AG04450 (cell line): ENCODE data around the gene FZD2. TPM values are rescaled to one million over a fixed set of nuclear protein-coding genes. Genes with fewer than 3 reads are reported as not detected.

Source experiments
- CTCF ChIA-PET: fragments of 300-600, 350-600 bp; formaldehyde crosslinking; extraction: SDS; loops from one replicate; lab custom pipeline; 2022; ENCODE audit warnings: antibody characterized with exemption, inconsistent platforms; lab: Charles Lee
- POLR2A ChIA-PET: fragments of 350-600 bp; formaldehyde crosslinking; extraction: SDS; loops from one replicate; lab custom pipeline; 2021; ENCODE audit warnings: antibody characterized with exemption, inconsistent platforms; lab: Yijun Ruan, JAX
- DNase-seq: peaks from one replicate; pipeline ENCODE4 v3.0.0-alpha.2; 2011; ENCODE audit warnings: low read depth, low spot score
- H3K27ac ChIP-seq: one replicate; pipeline ENCODE4 v1.5.1; 2012; ENCODE audit warnings: low read depth, low read length, control low read depth
- H3K27me3 ChIP-seq: one replicate; pipeline ENCODE4 v1.6.0; 2012; ENCODE audit warnings: low read length; ENCODE audit not compliant: control insufficient read depth, insufficient read depth
- H3K4me3 ChIP-seq: 2 replicates; pipeline ENCODE4 v1.5.1; 2011; ENCODE audit warnings: mild to moderate bottlenecking, low read depth, low read length, control low read depth
- H3K9me3 ChIP-seq: 2 replicates; pipeline ENCODE4 v1.5.1; 2012; ENCODE audit warnings: low read length; ENCODE audit not compliant: control insufficient read depth, insufficient read depth
- CTCF ChIP-seq: IDR thresholded peaks from 2 replicates; pipeline ENCODE4 v1.5.1; 2011; ENCODE audit warnings: low read depth, low read length, control low read depth, inconsistent platforms
- polyA plus RNA-seq: library from polyadenylated mRNA; depleted of rRNA; stranded (reverse); fragments of >200 nt; gene quantifications from 2 replicates; pipeline ENCODE4 v1.2.3, GENCODE V29; 2011

The FZD2 gene
- polyA plus RNA-seq, 1 experiment, result 49.4 TPM

DNA sequence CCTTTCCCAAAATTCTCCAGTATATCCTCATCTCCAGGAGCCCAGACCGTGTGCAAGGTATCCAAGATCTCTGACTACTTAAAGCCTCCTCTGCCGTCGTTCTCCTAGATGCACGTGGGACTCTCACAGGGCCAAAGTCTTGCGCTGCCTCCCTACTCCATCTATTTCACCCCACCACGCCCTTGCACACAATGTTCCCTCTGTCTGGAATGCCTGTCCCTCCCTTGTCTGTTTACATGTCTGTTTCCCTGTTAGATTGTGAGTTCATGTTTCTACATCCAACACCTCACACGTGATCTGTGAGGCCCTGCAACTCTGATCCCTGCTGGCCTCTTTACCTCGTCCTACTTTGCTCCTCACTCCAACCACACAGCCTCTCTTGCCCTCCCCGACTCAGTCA lies 4.9 kb upstream of the FZD2 start:
- no peak for TF ChIP-seq CTCF
- Histone ChIP-seq H3K27me3 (no peaks in the 10 kb centered on the region), H3K9me3 (no peaks in the 10 kb centered on the region), H3K4me3 (no peak overlapping the region), H3K27ac (peak overlapping the region; percentile 21)
- ChIA-PET POLR2A (no interaction called here), CTCF (interaction anchor here (3.6 kb wide), 1 partner anchor 19 kb away, joined by 29 read pairs; no protein-coding TSS in a partner anchor)
- DNase-seq, result no peak

DNA sequence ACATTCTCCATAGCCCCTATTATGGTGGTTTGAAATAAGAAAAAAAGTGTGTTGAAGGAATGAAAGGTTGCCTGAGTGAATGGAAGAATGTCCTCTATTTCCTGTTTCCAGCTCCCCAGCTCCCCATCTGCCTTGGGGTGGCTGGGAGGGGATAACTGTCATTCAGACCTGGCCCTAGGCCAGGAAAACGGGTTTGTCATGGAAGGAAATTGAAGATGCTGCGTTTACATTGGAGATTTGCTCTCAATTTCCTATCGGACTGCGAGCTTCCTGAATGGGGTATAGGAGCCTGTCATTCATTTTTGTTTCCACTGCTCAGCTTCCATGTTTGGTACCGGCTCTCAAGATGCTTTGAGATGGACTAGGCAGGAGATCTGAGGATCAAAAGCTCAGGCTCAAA lies 2.2 kb upstream of the FZD2 start:
- DNase-seq, result no peak
- ChIA-PET POLR2A (interaction anchor here (4.8 kb wide), 1 partner anchor 10 kb away, joined by 143 read pairs; no protein-coding TSS in a partner anchor), CTCF (interaction anchor here (3.6 kb wide), 1 partner anchor 22 kb away, joined by 29 read pairs; no protein-coding TSS in a partner anchor)
- Histone ChIP-seq H3K4me3 (0 out of 2 replicates have a peak overlapping the region, but pooled peaks have one; percentile 3), H3K27me3 (no peaks in the 10 kb centered on the region), H3K27ac (peak overlapping the region; percentile 52), H3K9me3 (peaks cover 12% of the 10 kb centered on the region; the same call in 1 of the 2 replicates)
- no peak for TF ChIP-seq CTCF

DNA sequence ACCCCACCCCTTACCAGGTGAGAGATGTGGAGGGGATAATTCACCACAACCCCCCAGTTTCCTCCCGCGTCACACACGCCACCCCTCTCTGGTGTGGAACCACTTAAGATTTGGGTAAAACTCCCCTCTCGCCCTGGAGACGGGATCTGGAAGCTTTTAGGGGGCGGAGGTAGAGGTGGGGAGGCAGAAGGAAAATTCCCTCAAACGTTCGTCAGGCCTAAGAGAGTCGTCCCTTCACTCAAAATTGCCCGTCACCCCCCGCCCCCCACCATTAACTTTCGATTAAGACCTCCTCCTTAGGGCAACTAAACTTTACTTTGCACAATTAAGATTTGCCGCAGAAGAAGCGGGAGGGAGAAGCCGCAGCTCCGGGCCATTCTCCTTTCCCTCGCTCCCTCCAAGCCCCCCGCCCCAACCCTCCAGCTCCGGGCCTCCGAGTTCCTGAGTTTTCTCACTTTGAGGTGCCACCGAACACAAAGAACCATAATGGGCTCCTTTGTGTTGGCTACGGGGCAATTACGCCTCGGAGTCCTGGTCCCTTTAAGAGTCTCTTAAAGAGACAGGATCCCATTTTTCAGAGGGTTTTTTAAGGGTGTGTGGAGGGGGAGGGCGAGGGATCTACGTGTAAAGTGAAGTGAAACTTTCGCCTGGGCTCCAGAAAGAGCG lies 985 bp upstream of the FZD2 start:
- Histone ChIP-seq H3K4me3 (peak overlapping the region; percentile 74), H3K9me3 (peaks cover 12% of the 10 kb centered on the region; the same call in 1 of the 2 replicates), H3K27me3 (no peaks in the 10 kb centered on the region), H3K27ac (peak overlapping the region; percentile 99)
- CTCF ChIA-PET, result interaction anchor here (0.6 to 2.6 kb wide), 3 partner anchors 23 to 186 kb away, joined by 3 to 25 read pairs (median 3); no protein-coding TSS in a partner anchor
- TF ChIP-seq CTCF, result no peak
- POLR2A ChIA-PET, result interaction anchor here (0.5 to 4.8 kb wide), 15 partner anchors 11 to 455 kb away, joined by 3 to 143 read pairs (median 4); partner anchors contain the start of genes DBF4B and GPATCH8
- DNase-seq, result no peak

DNA sequence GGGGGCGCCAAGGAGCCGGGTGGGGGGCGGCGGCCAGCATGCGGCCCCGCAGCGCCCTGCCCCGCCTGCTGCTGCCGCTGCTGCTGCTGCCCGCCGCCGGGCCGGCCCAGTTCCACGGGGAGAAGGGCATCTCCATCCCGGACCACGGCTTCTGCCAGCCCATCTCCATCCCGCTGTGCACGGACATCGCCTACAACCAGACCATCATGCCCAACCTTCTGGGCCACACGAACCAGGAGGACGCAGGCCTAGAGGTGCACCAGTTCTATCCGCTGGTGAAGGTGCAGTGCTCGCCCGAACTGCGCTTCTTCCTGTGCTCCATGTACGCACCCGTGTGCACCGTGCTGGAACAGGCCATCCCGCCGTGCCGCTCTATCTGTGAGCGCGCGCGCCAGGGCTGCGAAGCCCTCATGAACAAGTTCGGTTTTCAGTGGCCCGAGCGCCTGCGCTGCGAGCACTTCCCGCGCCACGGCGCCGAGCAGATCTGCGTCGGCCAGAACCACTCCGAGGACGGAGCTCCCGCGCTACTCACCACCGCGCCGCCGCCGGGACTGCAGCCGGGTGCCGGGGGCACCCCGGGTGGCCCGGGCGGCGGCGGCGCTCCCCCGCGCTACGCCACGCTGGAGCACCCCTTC lies 484 bp downstream of the FZD2 start:
- ChIA-PET POLR2A (interaction anchor here (0.5 to 4.8 kb wide), 11 partner anchors 8 to 374 kb away, joined by 3 to 143 read pairs (median 4); partner anchors contain the start of genes DBF4B and GPATCH8), CTCF (interaction anchor here (2.6 kb wide), 1 partner anchor 25 kb away, joined by 25 read pairs; no protein-coding TSS in a partner anchor)
- no peak for TF ChIP-seq CTCF
- H3K4me3 ChIP-seq, result peak overlapping the region; percentile 83
- DNase-seq, result no peak
- peak overlapping the region; percentile 61 for H3K27ac ChIP-seq
- peaks cover 12% of the 10 kb centered on the region; the same call in 1 of the 2 replicates for H3K9me3 ChIP-seq
- no peaks in the 10 kb centered on the region for H3K27me3 ChIP-seq
